Measurements from ENCODE around the gene SLC24A5. TPM values are rescaled to one million over a fixed set of nuclear protein-coding genes. Genes with fewer than 3 reads are reported as not detected.

SLC24A5 gene
- total and polyA plus RNA-seq, 2 donors (not counting 1 experiment from before 2014, with no cell fraction given): not detected

DNA sequence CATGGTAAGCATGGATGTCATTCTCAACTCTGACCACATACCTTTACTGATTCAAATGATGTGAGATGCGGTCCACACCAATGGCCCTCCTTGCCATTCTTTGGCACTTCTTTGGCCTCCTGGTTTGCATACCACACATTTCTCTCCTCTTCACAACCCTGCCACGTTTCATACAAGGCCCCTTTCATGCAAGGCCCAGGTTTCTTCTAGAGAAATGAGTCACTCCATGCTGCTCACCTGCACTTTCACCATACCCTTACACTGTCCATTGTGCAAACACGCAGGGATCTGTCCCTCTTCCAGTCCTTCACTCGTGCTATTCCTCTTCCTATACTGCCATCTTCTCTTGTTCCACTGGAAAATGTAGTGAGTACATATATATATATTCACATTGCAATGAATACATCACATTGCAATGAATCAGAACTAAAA lies 24.4 kb upstream of the SLC24A5 start:
- no peak overlapping the region for H3K9ac ChIP-seq (ENCODE audit: low read length)
- no peak overlapping the region for H2AFZ ChIP-seq (ENCODE audit: insufficient read depth, low read depth, low read length, poor library complexity, severe bottlenecking)
- intact Hi-C loops (cut with micrococcal nuclease): no loop called here
- H3K4me3 Mint-ChIP-seq: no peak overlapping the region
- no peaks in the 10 kb centered on the region for H3K36me3 ChIP-seq (replicated peaks in 1 of 2; ENCODE audit: control extremely low read depth in 1 of 2, control insufficient read depth in 1 of 2, extremely low read depth in 1 of 2, insufficient read depth in 2 of 2, low read length in 1 of 2)
- H4K20me1 ChIP-seq (ENCODE audit: control insufficient read depth, insufficient read depth, low read length, poor library complexity, severe bottlenecking): no peaks in the 10 kb centered on the region
- H3K27ac ChIP-seq (ENCODE audit: low read length in 2 of 2): no peak overlapping the region
- no peaks in the 10 kb centered on the region for H3K9me3 ChIP-seq (ENCODE audit: control extremely low read depth in 1 of 3, control insufficient read depth in 2 of 3, insufficient read depth in 1 of 3, low read length in 2 of 3)
- ATAC-seq (ENCODE audit: low read depth) (no peak), DNase-seq (no peak)
- no peaks in the 10 kb centered on the region for H3K9me3 Mint-ChIP-seq (ENCODE audit: insufficient read depth)
- no peaks in the 10 kb centered on the region for H3K4me1 Mint-ChIP-seq
- no peak overlapping the region for H3K27ac Mint-ChIP-seq
- no peaks in the 10 kb centered on the region for H3K27me3 Mint-ChIP-seq
- no peaks in the 10 kb centered on the region for H3K4me1 ChIP-seq (ENCODE audit: control insufficient read depth in 2 of 2, insufficient read depth in 2 of 2, low read length in 2 of 2)
- H3K27me3 ChIP-seq (replicated peaks in 1 of 4; ENCODE audit: control extremely low read depth in 1 of 4, control insufficient read depth in 3 of 4, insufficient read depth in 4 of 4, low read length in 3 of 4): peaks cover 0 to 3% (median 0%) of the 10 kb centered on the region in 4 experiments
- H3K4me2 ChIP-seq (replicated peaks; ENCODE audit: low read depth, low read length, poor library complexity, severe bottlenecking): no peak overlapping the region
- H3K79me2 ChIP-seq (ENCODE audit: control insufficient read depth, insufficient read depth, low read length): no peaks in the 10 kb centered on the region
- no peak for TF ChIP-seq EZH2 (IDR thresholded peaks at IDR 0.05; ENCODE audit: borderline replicate concordance, insufficient read depth, low read depth, low read length, poor library complexity, severe bottlenecking)
- TF ChIP-seq, protein P1, sequence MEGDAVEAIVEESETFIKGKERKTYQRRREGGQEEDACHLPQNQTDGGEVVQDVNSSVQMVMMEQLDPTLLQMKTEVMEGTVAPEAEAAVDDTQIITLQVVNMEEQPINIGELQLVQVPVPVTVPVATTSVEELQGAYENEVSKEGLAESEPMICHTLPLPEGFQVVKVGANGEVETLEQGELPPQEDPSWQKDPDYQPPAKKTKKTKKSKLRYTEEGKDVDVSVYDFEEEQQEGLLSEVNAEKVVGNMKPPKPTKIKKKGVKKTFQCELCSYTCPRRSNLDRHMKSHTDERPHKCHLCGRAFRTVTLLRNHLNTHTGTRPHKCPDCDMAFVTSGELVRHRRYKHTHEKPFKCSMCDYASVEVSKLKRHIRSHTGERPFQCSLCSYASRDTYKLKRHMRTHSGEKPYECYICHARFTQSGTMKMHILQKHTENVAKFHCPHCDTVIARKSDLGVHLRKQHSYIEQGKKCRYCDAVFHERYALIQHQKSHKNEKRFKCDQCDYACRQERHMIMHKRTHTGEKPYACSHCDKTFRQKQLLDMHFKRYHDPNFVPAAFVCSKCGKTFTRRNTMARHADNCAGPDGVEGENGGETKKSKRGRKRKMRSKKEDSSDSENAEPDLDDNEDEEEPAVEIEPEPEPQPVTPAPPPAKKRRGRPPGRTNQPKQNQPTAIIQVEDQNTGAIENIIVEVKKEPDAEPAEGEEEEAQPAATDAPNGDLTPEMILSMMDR (IDR thresholded peaks at IDR 0.05): no peak
- CTCF ChIA-PET: no interaction called here
- POLR2A ChIA-PET: no interaction called here
- 77% methylated on average over 2 of the region's 4 CpGs for WGBS (ENCODE audit: insufficient coverage)
- no peak overlapping the region for H3K4me3 ChIP-seq (ENCODE audit: control extremely low read depth in 1 of 5, extremely low read depth in 1 of 5, insufficient read depth in 1 of 5, low read depth in 2 of 5, low read length in 4 of 5)

- Histone ChIP-seq H3K79me2 (ENCODE audit: control insufficient read depth, insufficient read depth, low read length) (no peaks in the 10 kb centered on the region), H3K9ac (ENCODE audit: low read length) (no peak overlapping the region), H3K4me3 (ENCODE audit: control extremely low read depth in 1 of 5, extremely low read depth in 1 of 5, insufficient read depth in 1 of 5, low read depth in 2 of 5, low read length in 4 of 5) (no peak overlapping the region), H3K4me1 (ENCODE audit: control insufficient read depth in 2 of 2, insufficient read depth in 2 of 2, low read length in 2 of 2) (no peaks in the 10 kb centered on the region), H3K27me3 (replicated peaks in 1 of 4; ENCODE audit: control extremely low read depth in 1 of 4, control insufficient read depth in 3 of 4, insufficient read depth in 4 of 4, low read length in 3 of 4) (peaks cover 0 to 3% (median 0%) of the 10 kb centered on the region in 4 experiments), H3K27ac (ENCODE audit: low read length in 2 of 2) (no peak overlapping the region), H3K4me2 (replicated peaks; ENCODE audit: low read depth, low read length, poor library complexity, severe bottlenecking) (no peak overlapping the region), H3K9me3 (ENCODE audit: control extremely low read depth in 1 of 3, control insufficient read depth in 2 of 3, insufficient read depth in 1 of 3, low read length in 2 of 3) (no peaks in the 10 kb centered on the region), H4K20me1 (ENCODE audit: control insufficient read depth, insufficient read depth, low read length, poor library complexity, severe bottlenecking) (no peaks in the 10 kb centered on the region), H3K36me3 (replicated peaks in 1 of 2; ENCODE audit: control extremely low read depth in 1 of 2, control insufficient read depth in 1 of 2, extremely low read depth in 1 of 2, insufficient read depth in 2 of 2, low read length in 1 of 2) (no peaks in the 10 kb centered on the region), H2AFZ (ENCODE audit: insufficient read depth, low read depth, low read length, poor library complexity, severe bottlenecking) (no peak overlapping the region)
- Mint-ChIP-seq H3K4me3 (no peak overlapping the region), H3K9me3 (ENCODE audit: insufficient read depth) (no peaks in the 10 kb centered on the region), H3K27me3 (no peaks in the 10 kb centered on the region), H3K4me1 (no peaks in the 10 kb centered on the region), H3K27ac (no peak overlapping the region)
- intact Hi-C loops (cut with micrococcal nuclease): no loop called here
- WGBS (ENCODE audit: insufficient coverage): 94% methylated on average over 2 of the region's 2 CpGs
- POLR2A ChIA-PET: no interaction called here
- CTCF ChIA-PET: no interaction called here
- TF ChIP-seq, protein P1 (IDR thresholded peaks at IDR 0.05): no peak
- TF ChIP-seq EZH2 (IDR thresholded peaks at IDR 0.05; ENCODE audit: borderline replicate concordance, insufficient read depth, low read depth, low read length, poor library complexity, severe bottlenecking): no peak
- DNase-seq (no peak), ATAC-seq (ENCODE audit: low read depth) (no peak)
Measured at GRCh38 chr15:48096813-48097212, 24.0 kb upstream of the SLC24A5 start.

All from B cell (primary cell).